ENCODE results near the gene PNPLA5. TPM values are rescaled to one million over a fixed set of nuclear protein-coding genes. Genes with fewer than 3 reads are reported as not detected.
"Not testable (repeated sequence)": the region's sequence is repeated elsewhere in the genome, so short reads cannot be mapped to it uniquely, and the experiment has no call there.

PNPLA5 gene
- total and polyA plus RNA-seq, 2 of the 13 experiments (the other 11 are each of a cell fraction or from before 2014, with no cell fraction given) = not detected

DNA sequence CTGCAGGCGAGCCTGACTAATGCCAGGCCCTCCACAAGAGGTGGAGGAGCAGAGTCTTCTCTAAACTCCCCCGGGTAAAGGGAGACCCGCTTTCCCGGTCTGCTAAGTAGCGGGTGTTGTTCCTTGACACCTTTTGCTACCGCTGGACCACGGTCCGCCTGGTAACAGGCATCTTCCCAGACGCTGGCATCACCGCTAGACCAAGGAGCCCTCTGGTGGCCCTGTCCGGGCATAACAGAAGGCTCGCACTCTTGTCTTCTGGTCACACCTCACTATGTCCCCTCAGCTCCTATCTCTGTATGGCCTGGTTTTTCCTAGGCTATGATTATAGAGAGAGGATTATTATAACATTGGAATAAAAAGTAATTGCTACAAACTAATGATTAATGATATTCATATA, 12.6 kb upstream of the PNPLA5 start:
- WGBS (ENCODE audit: low lambda C conversion rate) = 0% methylated on average over 2 of the region's 12 CpGs
- POLR2A ChIA-PET; CTCF ChIA-PET (ENCODE audit: low intra/inter-chr PET ratio, low total read pairs): not testable (repeated sequence)

GRCh38 chr22:43903033-43903432, 11.2 kb upstream of the PNPLA5 start:
- BruUV-seq (replicated peaks); ATAC-seq; H3K27ac ChIP-seq (ENCODE audit: extremely low read length, insufficient read depth, low read length); CTCF ChIA-PET (ENCODE audit: low intra/inter-chr PET ratio, low total read pairs); DNase-seq (ENCODE audit: low spot score); FAIRE-seq; H3K4me3 ChIP-seq (replicated peaks in 1 of 3; ENCODE audit: insufficient read depth in 1 of 3, low read depth in 2 of 3, low read length in 3 of 3); H3K4me2 ChIP-seq (ENCODE audit: low read depth, low read length); H3K36me3 ChIP-seq (replicated peaks in 1 of 2; ENCODE audit: control insufficient read depth in 1 of 2, insufficient read depth in 2 of 2, low read length in 2 of 2); H3K9ac ChIP-seq (ENCODE audit: insufficient read depth, low read depth, low read length); H3K79me2 ChIP-seq (ENCODE audit: insufficient read depth, low read length); H3K9me3 ChIP-seq (ENCODE audit: low read length); intact Hi-C loops (cut with micrococcal nuclease; ENCODE audit: unreplicated experiment); H3K4me1 ChIP-seq (ENCODE audit: insufficient read depth, low read length); in situ Hi-C loops (cut with HindIII; ENCODE audit: extremely low pct_ligation_motif_present, low pct_unique_long_range_greater_than_20kb); POLR2A ChIA-PET; H2AFZ ChIP-seq (ENCODE audit: low read length); H4K20me1 ChIP-seq (ENCODE audit: insufficient read depth, low read length): not testable (repeated sequence)
- H3K27me3 ChIP-seq (ENCODE audit: control insufficient read depth in 1 of 2, insufficient read depth in 2 of 2, low read length in 2 of 2) = peaks cover 1 to 21% of the 10 kb centered on the region in 2 experiments; a peak in 4 of 5 replicates
- 43% methylated on average over 10 of the region's 12 CpGs for WGBS (ENCODE audit: low lambda C conversion rate)

More for the DNA sequence above, 12.6 kb upstream of the PNPLA5 start:
- H3K36me3 ChIP-seq (replicated peaks in 1 of 2; ENCODE audit: control insufficient read depth in 1 of 2, insufficient read depth in 2 of 2, low read length in 2 of 2); H4K20me1 ChIP-seq (ENCODE audit: insufficient read depth, low read length); H3K4me1 ChIP-seq (ENCODE audit: insufficient read depth, low read length); H2AFZ ChIP-seq (ENCODE audit: low read length); H3K9ac ChIP-seq (ENCODE audit: insufficient read depth, low read depth, low read length); in situ Hi-C loops (cut with HindIII; ENCODE audit: extremely low pct_ligation_motif_present, low pct_unique_long_range_greater_than_20kb); DNase-seq (ENCODE audit: low spot score); FAIRE-seq; H3K4me3 ChIP-seq (replicated peaks in 1 of 3; ENCODE audit: insufficient read depth in 1 of 3, low read depth in 2 of 3, low read length in 3 of 3); ATAC-seq; H3K27ac ChIP-seq (ENCODE audit: extremely low read length, insufficient read depth, low read length); H3K79me2 ChIP-seq (ENCODE audit: insufficient read depth, low read length); BruUV-seq (replicated peaks); intact Hi-C loops (cut with micrococcal nuclease; ENCODE audit: unreplicated experiment); H3K9me3 ChIP-seq (ENCODE audit: low read length); H3K4me2 ChIP-seq (ENCODE audit: low read depth, low read length): not testable (repeated sequence)
- peaks cover 1 to 19% of the 10 kb centered on the region in 2 experiments; a peak in 4 of 5 replicates for H3K27me3 ChIP-seq (ENCODE audit: control insufficient read depth in 1 of 2, insufficient read depth in 2 of 2, low read length in 2 of 2)
- TF ChIP-seq STAG1 (CRISPR knock-in tag; IDR thresholded peaks at IDR 0.05) (peak; percentile 22; the same call in 1 of the 2 replicates), CTCF (CRISPR knock-in tag; IDR thresholded peaks at IDR 0.05) (peak; percentile 48)

All from HepG2 (cell line).